Measurements from ENCODE around the gene MXRA8.

The MXRA8 gene

GRCh38 chr1:1401457-1402010, 43.2 kb upstream of the MXRA8 start:
- no peak overlapping the region for H3K27ac ChIP-seq (replicated peaks)

GRCh38 chr1:1400576-1401456, 42.5 kb upstream of the MXRA8 start:
- TF ChIP-seq CTCF (IDR thresholded peaks at IDR 0.05; ENCODE audit: insufficient read depth, low read length) (no peak), POLR2AphosphoS5 (IDR thresholded peaks at IDR 0.05; ENCODE audit: low read depth) (no peak; the same call in 1 of the 2 replicates), SPI1 (IDR thresholded peaks at IDR 0.05; ENCODE audit: borderline replicate concordance, low read depth) (no peak), GABPA (IDR thresholded peaks at IDR 0.05; ENCODE audit: low read depth) (no peak)
- TF ChIP-seq, protein P1, sequence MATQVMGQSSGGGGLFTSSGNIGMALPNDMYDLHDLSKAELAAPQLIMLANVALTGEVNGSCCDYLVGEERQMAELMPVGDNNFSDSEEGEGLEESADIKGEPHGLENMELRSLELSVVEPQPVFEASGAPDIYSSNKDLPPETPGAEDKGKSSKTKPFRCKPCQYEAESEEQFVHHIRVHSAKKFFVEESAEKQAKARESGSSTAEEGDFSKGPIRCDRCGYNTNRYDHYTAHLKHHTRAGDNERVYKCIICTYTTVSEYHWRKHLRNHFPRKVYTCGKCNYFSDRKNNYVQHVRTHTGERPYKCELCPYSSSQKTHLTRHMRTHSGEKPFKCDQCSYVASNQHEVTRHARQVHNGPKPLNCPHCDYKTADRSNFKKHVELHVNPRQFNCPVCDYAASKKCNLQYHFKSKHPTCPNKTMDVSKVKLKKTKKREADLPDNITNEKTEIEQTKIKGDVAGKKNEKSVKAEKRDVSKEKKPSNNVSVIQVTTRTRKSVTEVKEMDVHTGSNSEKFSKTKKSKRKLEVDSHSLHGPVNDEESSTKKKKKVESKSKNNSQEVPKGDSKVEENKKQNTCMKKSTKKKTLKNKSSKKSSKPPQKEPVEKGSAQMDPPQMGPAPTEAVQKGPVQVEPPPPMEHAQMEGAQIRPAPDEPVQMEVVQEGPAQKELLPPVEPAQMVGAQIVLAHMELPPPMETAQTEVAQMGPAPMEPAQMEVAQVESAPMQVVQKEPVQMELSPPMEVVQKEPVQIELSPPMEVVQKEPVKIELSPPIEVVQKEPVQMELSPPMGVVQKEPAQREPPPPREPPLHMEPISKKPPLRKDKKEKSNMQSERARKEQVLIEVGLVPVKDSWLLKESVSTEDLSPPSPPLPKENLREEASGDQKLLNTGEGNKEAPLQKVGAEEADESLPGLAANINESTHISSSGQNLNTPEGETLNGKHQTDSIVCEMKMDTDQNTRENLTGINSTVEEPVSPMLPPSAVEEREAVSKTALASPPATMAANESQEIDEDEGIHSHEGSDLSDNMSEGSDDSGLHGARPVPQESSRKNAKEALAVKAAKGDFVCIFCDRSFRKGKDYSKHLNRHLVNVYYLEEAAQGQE (IDR thresholded peaks at IDR 0.05; ENCODE audit: insufficient replicate concordance, low read depth): no peak
- H3K4me3 ChIP-seq (replicated peaks; ENCODE audit: insufficient read depth, low read length): peak overlapping the region; percentile 86
- DNase-seq (ENCODE audit: low read depth in 1 of 2, low spot score in 1 of 2): no peak
- peak overlapping the region; percentile 91 for H3K27ac ChIP-seq (replicated peaks)
- no peaks in the 10 kb centered on the region for H3K27me3 ChIP-seq (ENCODE audit: insufficient read depth, poor library complexity, severe bottlenecking)

More at GRCh38 chr1:1401457-1402010, 43.2 kb upstream of the MXRA8 start:
- Histone ChIP-seq H3K4me3 (replicated peaks; ENCODE audit: insufficient read depth, low read length) (no peak overlapping the region), H3K27me3 (ENCODE audit: insufficient read depth, poor library complexity, severe bottlenecking) (no peaks in the 10 kb centered on the region)
- TF ChIP-seq POLR2AphosphoS5 (IDR thresholded peaks at IDR 0.05; ENCODE audit: low read depth) (peak; percentile 68), CTCF (IDR thresholded peaks at IDR 0.05; ENCODE audit: insufficient read depth, low read length) (no peak)
- no peak for DNase-seq (ENCODE audit: low read depth in 1 of 2, low spot score in 1 of 2)

DNA sequence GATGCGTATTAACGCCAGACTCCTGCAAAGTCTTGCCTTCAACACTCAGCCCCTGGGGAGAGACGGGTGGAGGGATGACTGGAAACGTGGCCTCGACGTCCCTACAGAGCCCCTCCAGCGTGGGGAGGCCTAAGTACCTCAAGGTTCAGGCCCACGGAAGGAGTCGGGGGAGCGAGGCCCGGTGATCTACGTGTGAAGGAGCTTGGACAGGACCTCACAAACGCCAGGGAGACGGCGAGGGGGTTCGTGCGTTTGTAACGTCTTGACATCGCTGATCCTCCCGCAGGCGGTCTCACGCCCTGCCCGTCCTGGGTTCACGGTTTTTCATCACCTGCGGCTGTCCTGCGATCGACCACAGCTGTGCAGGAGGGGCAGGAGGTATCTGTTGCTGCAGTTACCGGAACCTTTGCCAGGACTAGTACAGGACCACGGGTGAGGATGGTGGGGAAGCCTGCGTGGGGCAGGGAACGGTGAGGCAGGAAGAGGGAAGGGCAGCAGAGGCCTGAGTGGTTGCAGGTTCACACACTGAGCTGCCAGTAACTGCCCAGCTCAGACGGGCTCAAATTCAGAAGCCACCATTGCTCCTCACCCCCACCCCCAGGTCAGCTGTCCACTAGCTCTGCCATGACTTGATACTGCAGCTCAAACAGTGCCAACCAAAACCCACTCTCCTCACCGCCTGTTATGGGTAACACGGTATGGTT, 41.7 kb upstream of the MXRA8 start:
- peak in 1 of 2 experiments; percentile 36 for DNase-seq (ENCODE audit: low read depth in 1 of 2, low spot score in 1 of 2)
- no peak for TF ChIP-seq SPI1 (IDR thresholded peaks at IDR 0.05; ENCODE audit: borderline replicate concordance, low read depth)
- TF ChIP-seq, protein P1 (IDR thresholded peaks at IDR 0.05; ENCODE audit: insufficient replicate concordance, low read depth): no peak
- no peak for TF ChIP-seq GABPA (IDR thresholded peaks at IDR 0.05; ENCODE audit: low read depth)
- no peak for TF ChIP-seq CTCF (IDR thresholded peaks at IDR 0.05; ENCODE audit: insufficient read depth, low read length)
- TF ChIP-seq POLR2AphosphoS5 (IDR thresholded peaks at IDR 0.05; ENCODE audit: low read depth): peak; percentile 79; the same call in 1 of the 2 replicates

More for the DNA sequence above, 41.7 kb upstream of the MXRA8 start:
- H3K4me3 ChIP-seq (replicated peaks; ENCODE audit: insufficient read depth, low read length): peak overlapping the region; percentile 86
- no peaks in the 10 kb centered on the region for H3K27me3 ChIP-seq (ENCODE audit: insufficient read depth, poor library complexity, severe bottlenecking)
- peak overlapping the region; percentile 91 for H3K27ac ChIP-seq (replicated peaks)
